Measurements from ENCODE around the gene C10orf90. TPM values are rescaled to one million over a fixed set of nuclear protein-coding genes. Genes with fewer than 3 reads are reported as not detected.
A peak's percentile ranks its signal among the peaks of the same experiment; 100 is the strongest.

The C10orf90 gene
- total RNA-seq, 1 experiment from 2014 or later, result 0.67 TPM

DNA sequence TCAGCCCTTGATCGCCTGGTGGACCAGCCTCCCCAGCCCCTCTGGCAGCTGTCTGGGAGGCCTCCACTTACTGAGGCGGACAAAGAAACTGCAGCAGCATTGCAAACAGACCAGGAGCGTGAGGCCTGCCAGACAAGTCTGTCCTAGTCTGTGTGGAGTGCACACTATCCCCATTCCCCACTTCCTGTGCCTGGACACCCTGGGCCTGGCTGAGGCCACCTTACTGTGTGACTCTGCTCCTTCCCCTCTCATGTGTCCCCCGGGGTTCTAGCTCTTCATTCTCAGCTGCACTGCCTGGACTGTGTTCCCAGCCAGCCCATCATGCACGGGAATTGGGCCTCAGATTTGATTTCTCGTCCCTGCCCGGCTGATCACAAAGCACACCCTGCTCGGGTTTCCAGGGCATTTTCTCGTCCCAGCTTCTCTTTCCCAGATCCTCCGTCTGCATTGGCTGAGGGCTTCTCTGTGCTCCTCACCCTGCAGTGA lies 16.7 kb upstream of the C10orf90 start:
- Histone ChIP-seq H3K4me1 (ENCODE audit: control insufficient read depth, insufficient read depth, low read length) (no peaks in the 10 kb centered on the region), H3K36me3 (ENCODE audit: control insufficient read depth, insufficient read depth, low read length) (no peaks in the 10 kb centered on the region), H3K4me3 (ENCODE audit: low read depth in 2 of 2, low read length in 2 of 2) (no peak overlapping the region), H3K9me3 (ENCODE audit: control insufficient read depth, insufficient read depth, low read depth, low read length) (no peaks in the 10 kb centered on the region), H3K27me3 (ENCODE audit: control insufficient read depth, insufficient read depth, low read length) (no peaks in the 10 kb centered on the region), H3K27ac (ENCODE audit: low read length) (no peak overlapping the region)
- DNase-seq (ENCODE audit: low read depth, low spot score) (no peak), ATAC-seq (no peak; the same call in 1 of the 2 replicates)
- CTCF ChIA-PET, result no interaction called here
- POLR2A ChIA-PET, result no interaction called here
- no TSS peak for BruUV-seq (replicated peaks)
- TF ChIP-seq SIN3A (IDR thresholded peaks at IDR 0.05; ENCODE audit: borderline replicate concordance, insufficient read depth, low read depth, low read length), result no peak
- TF ChIP-seq TCF7L2 (IDR thresholded peaks at IDR 0.05; ENCODE audit: low read depth, low read length), result no peak
- no peak for TF ChIP-seq POLR2AphosphoS5 (IDR thresholded peaks at IDR 0.05; ENCODE audit: low read depth, low read length)
- TF ChIP-seq, protein P1, sequence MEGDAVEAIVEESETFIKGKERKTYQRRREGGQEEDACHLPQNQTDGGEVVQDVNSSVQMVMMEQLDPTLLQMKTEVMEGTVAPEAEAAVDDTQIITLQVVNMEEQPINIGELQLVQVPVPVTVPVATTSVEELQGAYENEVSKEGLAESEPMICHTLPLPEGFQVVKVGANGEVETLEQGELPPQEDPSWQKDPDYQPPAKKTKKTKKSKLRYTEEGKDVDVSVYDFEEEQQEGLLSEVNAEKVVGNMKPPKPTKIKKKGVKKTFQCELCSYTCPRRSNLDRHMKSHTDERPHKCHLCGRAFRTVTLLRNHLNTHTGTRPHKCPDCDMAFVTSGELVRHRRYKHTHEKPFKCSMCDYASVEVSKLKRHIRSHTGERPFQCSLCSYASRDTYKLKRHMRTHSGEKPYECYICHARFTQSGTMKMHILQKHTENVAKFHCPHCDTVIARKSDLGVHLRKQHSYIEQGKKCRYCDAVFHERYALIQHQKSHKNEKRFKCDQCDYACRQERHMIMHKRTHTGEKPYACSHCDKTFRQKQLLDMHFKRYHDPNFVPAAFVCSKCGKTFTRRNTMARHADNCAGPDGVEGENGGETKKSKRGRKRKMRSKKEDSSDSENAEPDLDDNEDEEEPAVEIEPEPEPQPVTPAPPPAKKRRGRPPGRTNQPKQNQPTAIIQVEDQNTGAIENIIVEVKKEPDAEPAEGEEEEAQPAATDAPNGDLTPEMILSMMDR (IDR thresholded peaks at IDR 0.05), result no peak
- TF ChIP-seq, protein P2, sequence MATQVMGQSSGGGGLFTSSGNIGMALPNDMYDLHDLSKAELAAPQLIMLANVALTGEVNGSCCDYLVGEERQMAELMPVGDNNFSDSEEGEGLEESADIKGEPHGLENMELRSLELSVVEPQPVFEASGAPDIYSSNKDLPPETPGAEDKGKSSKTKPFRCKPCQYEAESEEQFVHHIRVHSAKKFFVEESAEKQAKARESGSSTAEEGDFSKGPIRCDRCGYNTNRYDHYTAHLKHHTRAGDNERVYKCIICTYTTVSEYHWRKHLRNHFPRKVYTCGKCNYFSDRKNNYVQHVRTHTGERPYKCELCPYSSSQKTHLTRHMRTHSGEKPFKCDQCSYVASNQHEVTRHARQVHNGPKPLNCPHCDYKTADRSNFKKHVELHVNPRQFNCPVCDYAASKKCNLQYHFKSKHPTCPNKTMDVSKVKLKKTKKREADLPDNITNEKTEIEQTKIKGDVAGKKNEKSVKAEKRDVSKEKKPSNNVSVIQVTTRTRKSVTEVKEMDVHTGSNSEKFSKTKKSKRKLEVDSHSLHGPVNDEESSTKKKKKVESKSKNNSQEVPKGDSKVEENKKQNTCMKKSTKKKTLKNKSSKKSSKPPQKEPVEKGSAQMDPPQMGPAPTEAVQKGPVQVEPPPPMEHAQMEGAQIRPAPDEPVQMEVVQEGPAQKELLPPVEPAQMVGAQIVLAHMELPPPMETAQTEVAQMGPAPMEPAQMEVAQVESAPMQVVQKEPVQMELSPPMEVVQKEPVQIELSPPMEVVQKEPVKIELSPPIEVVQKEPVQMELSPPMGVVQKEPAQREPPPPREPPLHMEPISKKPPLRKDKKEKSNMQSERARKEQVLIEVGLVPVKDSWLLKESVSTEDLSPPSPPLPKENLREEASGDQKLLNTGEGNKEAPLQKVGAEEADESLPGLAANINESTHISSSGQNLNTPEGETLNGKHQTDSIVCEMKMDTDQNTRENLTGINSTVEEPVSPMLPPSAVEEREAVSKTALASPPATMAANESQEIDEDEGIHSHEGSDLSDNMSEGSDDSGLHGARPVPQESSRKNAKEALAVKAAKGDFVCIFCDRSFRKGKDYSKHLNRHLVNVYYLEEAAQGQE (IDR thresholded peaks at IDR 0.05; ENCODE audit: insufficient read depth in 1 of 2, low read depth in 2 of 2, low read length in 1 of 2), result no peak
- in situ Hi-C loops (cut with HindIII; ENCODE audit: low pct_unique_long_range_greater_than_20kb, low sequenced_read_pairs), result no loop called here
- intact Hi-C loops (cut with micrococcal nuclease; ENCODE audit: unreplicated experiment), result no loop called here

DNA sequence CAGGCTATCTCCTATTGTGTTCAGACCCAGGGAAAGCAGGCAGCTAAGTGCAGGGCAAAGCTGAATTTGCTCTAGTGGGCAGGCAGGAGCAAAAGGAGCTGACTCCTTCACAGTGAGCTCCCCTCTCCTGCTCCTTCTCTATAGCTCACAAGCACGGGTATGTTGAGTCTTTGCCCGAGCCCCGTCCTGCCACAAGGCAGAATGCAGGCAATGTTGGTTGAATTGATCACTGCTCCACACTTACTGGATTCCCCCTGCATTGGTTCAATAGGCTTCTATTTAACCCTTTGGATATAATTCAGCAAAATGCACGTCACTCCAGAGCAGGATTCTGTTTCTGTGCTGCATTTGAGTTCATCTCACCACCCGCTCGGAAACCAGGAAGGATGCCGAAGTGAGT lies 16.2 kb upstream of the C10orf90 start:
- no TSS peak for BruUV-seq (replicated peaks)

More for the DNA sequence above, 16.2 kb upstream of the C10orf90 start:
- in situ Hi-C loops (cut with HindIII; ENCODE audit: low pct_unique_long_range_greater_than_20kb, low sequenced_read_pairs) (no loop called here), intact Hi-C loops (cut with micrococcal nuclease; ENCODE audit: unreplicated experiment) (no loop called here)
- Histone ChIP-seq H3K27ac (ENCODE audit: low read length) (no peak overlapping the region), H3K4me3 (ENCODE audit: low read depth in 2 of 2, low read length in 2 of 2) (no peak overlapping the region), H3K27me3 (ENCODE audit: control insufficient read depth, insufficient read depth, low read length) (no peaks in the 10 kb centered on the region), H3K36me3 (ENCODE audit: control insufficient read depth, insufficient read depth, low read length) (no peaks in the 10 kb centered on the region), H3K4me1 (ENCODE audit: control insufficient read depth, insufficient read depth, low read length) (no peaks in the 10 kb centered on the region), H3K9me3 (ENCODE audit: control insufficient read depth, insufficient read depth, low read depth, low read length) (no peaks in the 10 kb centered on the region)
- CTCF ChIA-PET, result no interaction called here
- POLR2A ChIA-PET, result no interaction called here
- TF ChIP-seq POLR2AphosphoS5 (IDR thresholded peaks at IDR 0.05; ENCODE audit: low read depth, low read length) (no peak), SIN3A (IDR thresholded peaks at IDR 0.05; ENCODE audit: borderline replicate concordance, insufficient read depth, low read depth, low read length) (no peak), TCF7L2 (IDR thresholded peaks at IDR 0.05; ENCODE audit: low read depth, low read length) (no peak)
- TF ChIP-seq, protein P1 (IDR thresholded peaks at IDR 0.05), result no peak
- TF ChIP-seq, protein P2 (IDR thresholded peaks at IDR 0.05; ENCODE audit: insufficient read depth in 1 of 2, low read depth in 2 of 2, low read length in 1 of 2), result no peak
- ATAC-seq (peak; percentile 56), DNase-seq (ENCODE audit: low read depth, low spot score) (no peak)
